T-helper 17 cell (primary cell): ENCODE results near the gene TTC17. TPM values are rescaled to one million over a fixed set of nuclear protein-coding genes. Genes with fewer than 3 reads are reported as not detected.

ENCODE experiments used
- ATAC-seq: fragments of 150-1000 bp; cut with Tn5 transposase; 2 replicates; pipeline ENCODE4 v1.10.0; 2021; ENCODE audit warnings: mild to moderate bottlenecking, moderate library complexity
- DNase-seq, 3 donors: peaks; one replicate each; pipeline versions ENCODE4 v3.0.0 to v3.0.0-alpha.2; 2020 to 2021
- H3K9me3 ChIP-seq: one replicate; pipeline ENCODE4 v1.7.0; 2013; ENCODE audit warnings: low read length, mild to moderate bottlenecking; ENCODE audit not compliant: control insufficient read depth, poor library complexity, severe bottlenecking
- H3K27ac Mint-ChIP-seq: one replicate; pipeline ENCODE4 v1.8.0; 2022; ENCODE audit warnings: mild to moderate bottlenecking, moderate library complexity, mixed read lengths
- H3K27me3 Mint-ChIP-seq: one replicate; pipeline ENCODE4 v1.8.0; 2022; ENCODE audit warnings: mixed read lengths
- H3K36me3 Mint-ChIP-seq: one replicate; pipeline ENCODE4 v1.8.0; 2022; ENCODE audit warnings: low read depth, mixed read lengths
- H3K4me1 Mint-ChIP-seq: one replicate; pipeline ENCODE4 v1.8.0; 2022; ENCODE audit warnings: mild to moderate bottlenecking, mixed read lengths
- H3K4me3 Mint-ChIP-seq: one replicate; pipeline ENCODE4 v1.8.0; 2022; ENCODE audit warnings: mild to moderate bottlenecking, moderate library complexity, mixed read lengths
- total RNA-seq, 4 donors: library from RNA in 2 of 4; stranded (reverse) in 2 of 4; gene quantifications; one replicate each; pipeline ENCODE4 v1.2.3 and lab custom pipeline; 2022 to 2026

The TTC17 gene
- total RNA-seq, 2 donors from 2014 or later, result 95.4 to 98.0 TPM

GRCh38 chr11:43537833-43538615 lies 179.3 kb downstream of the TTC17 start:
- Mint-ChIP-seq H3K27me3 (peaks cover 43% of the 10 kb centered on the region), H3K4me3 (no peak overlapping the region), H3K4me1 (no peaks in the 10 kb centered on the region), H3K36me3 (no peaks in the 10 kb centered on the region), H3K27ac (no peak overlapping the region)
- no peak for DNase-seq
- no peak for ATAC-seq
- H3K9me3 ChIP-seq, result no peaks in the 10 kb centered on the region

DNA sequence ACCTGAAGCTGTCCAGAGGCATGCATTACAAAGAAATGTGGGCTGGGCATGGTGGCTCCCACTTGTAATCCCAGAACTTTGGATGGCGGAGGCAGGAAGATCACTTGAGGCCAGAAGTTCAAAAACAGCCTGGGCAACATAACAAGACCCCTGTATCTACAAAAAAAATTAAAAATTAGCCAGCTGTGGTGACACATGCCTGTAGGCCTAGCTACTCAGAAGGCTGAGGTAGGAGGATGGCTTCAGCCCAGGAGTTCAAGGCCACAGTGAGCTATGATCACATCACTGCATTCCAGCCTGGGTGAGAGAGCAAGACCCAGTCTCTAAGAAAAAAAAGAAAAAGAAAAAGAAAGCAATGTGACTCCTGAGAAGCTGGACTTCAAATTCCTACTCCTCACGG lies 183.3 kb downstream of the TTC17 start:
- Mint-ChIP-seq H3K27ac (no peak overlapping the region), H3K4me3 (no peak overlapping the region), H3K36me3 (no peaks in the 10 kb centered on the region), H3K4me1 (no peaks in the 10 kb centered on the region), H3K27me3 (peaks cover 60% of the 10 kb centered on the region)
- no peaks in the 10 kb centered on the region for H3K9me3 ChIP-seq
- DNase-seq, result no peak
- no peak for ATAC-seq

- Mint-ChIP-seq H3K4me3 (no peak overlapping the region), H3K4me1 (no peaks in the 10 kb centered on the region), H3K27me3 (peaks cover 53% of the 10 kb centered on the region), H3K36me3 (no peaks in the 10 kb centered on the region), H3K27ac (no peak overlapping the region)
- H3K9me3 ChIP-seq, result no peaks in the 10 kb centered on the region
- ATAC-seq, result no peak
- DNase-seq, result no peak
These were observed 184.3 kb downstream of the TTC17 start for GRCh38 chr11:43542750-43543712.

Other genes with a start within 250 kb of the TTC17 start
- gene API5, start 46.9 kb upstream of the TTC17 start, total RNA-seq, result 10 to 100 TPM; 67.4 to 71.7 TPM